SU-DHL-6 (cell line): ENCODE measurements around the gene FAM118A.

Source experiments
- H2AFZ ChIP-seq: fragments of 200-600 bp; sonication (generic); 2 replicates; pipeline ENCODE4 v1.6.1; 2014; ENCODE audit warnings: low read depth, mild to moderate bottlenecking, moderate library complexity, mixed read lengths, antibody characterized with exemption, low read length; ENCODE audit not compliant: severe bottlenecking
- H3F3A ChIP-seq: fragments of 200-600 bp; shearing (Covaris generic); 2 replicates; pipeline ENCODE4 v1.6.0; 2016; ENCODE audit warnings: antibody characterized with exemption, mild to moderate bottlenecking; ENCODE audit not compliant: insufficient read depth
- H3K27ac ChIP-seq: fragments of 200-600 bp; sonication (generic); 2 replicates; pipeline ENCODE4 v1.5.1; 2016; ENCODE audit warnings: low read depth, mild to moderate bottlenecking, low read length, moderate library complexity, mixed read lengths
- H3K27me3 ChIP-seq: fragments of 200-600 bp; sonication (generic), shearing (Covaris generic); 2 replicates; pipeline ENCODE4 v1.6.0; 2014; ENCODE audit warnings: mild to moderate bottlenecking, low read length
- H3K36me3 ChIP-seq: fragments of 200-600 bp; sonication (generic); 2 replicates; pipeline ENCODE4 v1.6.1; 2014; ENCODE audit warnings: mild to moderate bottlenecking, low read length, mixed read lengths
- H3K4me2 ChIP-seq: fragments of 300-600, 200-600 bp; shearing (Covaris generic), sonication (generic); 2 replicates; pipeline ENCODE4 v1.6.0; 2014; ENCODE audit warnings: low read length, low read depth, mild to moderate bottlenecking; ENCODE audit not compliant: poor library complexity, severe bottlenecking
- H3K4me3 ChIP-seq: fragments of 200-600 bp; sonication (generic); 2 replicates; pipeline ENCODE4 v1.5.1; 2014; ENCODE audit warnings: antibody characterized with exemption, low read length, mild to moderate bottlenecking, mixed read lengths; ENCODE audit not compliant: insufficient read depth, poor library complexity, severe bottlenecking
- H3K79me2 ChIP-seq: fragments of 200-600 bp; sonication (generic); 2 replicates; pipeline ENCODE4 v1.6.1; 2014; ENCODE audit warnings: mild to moderate bottlenecking, low read length, moderate library complexity; ENCODE audit not compliant: insufficient read depth
- H3K9ac ChIP-seq: fragments of 200-600 bp; sonication (generic); 2 replicates; pipeline ENCODE4 v1.7.0; 2014; ENCODE audit warnings: mild to moderate bottlenecking, low read length
- H3K9me2 ChIP-seq: fragments of 200-600 bp; sonication (generic); replicated peaks from 2 replicates; pipeline ENCODE4 v1.6.1; 2014; ENCODE audit warnings: low read length; ENCODE audit not compliant: insufficient read depth
- H3K9me3 ChIP-seq: fragments of 200-600 bp; sonication (generic); 2 replicates; pipeline ENCODE4 v1.6.1; 2014; ENCODE audit warnings: low read length, mixed read lengths; ENCODE audit not compliant: insufficient read depth
- H4K20me1 ChIP-seq: fragments of 200-600 bp; sonication (generic); 2 replicates; pipeline ENCODE4 v1.6.1; 2014; ENCODE audit warnings: low read depth, mild to moderate bottlenecking, antibody characterized with exemption, low read length, moderate library complexity, mixed read lengths
- CTCF ChIP-seq: fragments of 200-600 bp; sonication (generic); IDR thresholded peaks from one replicate; pipeline ENCODE4 v1.5.1; 2017; ENCODE audit warnings: antibody characterized with exemption, mild to moderate bottlenecking, low read length, moderate library complexity; ENCODE audit not compliant: insufficient read depth, poor library complexity, severe bottlenecking
- EZH2phosphoT487 ChIP-seq: fragments of 200-600 bp; sonication (generic), shearing (Covaris generic); conservative IDR thresholded peaks from 2 replicates; pipeline ENCODE4 v1.6.1; 2018; ENCODE audit warnings: mild to moderate bottlenecking, antibody characterized with exemption, low read length, moderate library complexity, mixed read lengths

Gene FAM118A

DNA sequence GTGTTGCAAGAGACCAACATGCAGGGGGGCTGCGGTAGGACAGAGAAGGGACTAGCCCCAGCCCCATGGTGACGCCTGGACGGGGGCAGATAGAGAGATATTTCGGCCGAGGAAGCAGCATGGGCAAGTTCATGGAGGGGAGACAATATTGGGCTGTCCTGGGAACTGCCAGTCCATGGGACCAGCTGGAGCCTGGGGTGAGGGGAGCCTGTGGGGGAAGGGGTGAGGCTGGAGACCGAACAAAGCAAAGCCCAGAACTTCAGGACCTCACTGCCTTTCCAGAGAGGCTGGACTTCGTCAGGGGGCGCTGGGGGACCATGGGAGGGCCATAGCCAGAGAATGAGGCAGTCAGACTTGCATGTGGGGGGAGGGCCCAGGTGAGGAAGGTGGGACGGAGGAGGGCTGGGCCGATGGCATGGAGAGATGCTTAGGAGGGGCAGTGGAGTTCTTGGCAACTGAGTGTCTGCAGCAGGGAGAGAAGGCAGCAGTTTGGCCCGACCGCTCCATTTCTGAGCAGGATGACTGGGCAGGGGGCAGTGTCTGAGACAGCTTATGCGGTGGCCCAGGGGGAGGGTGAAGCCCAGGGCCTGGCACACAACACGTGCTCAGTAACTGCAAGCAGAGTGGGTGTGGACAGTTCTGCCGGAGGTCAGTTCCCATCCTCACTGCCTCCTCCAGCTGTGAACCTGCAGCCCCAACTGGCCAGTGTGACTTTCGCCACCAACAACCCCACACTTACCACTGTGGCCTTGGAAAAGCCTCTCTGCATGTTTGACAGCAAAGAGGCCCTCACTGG is 24.3 kb upstream of the FAM118A start:
- Histone ChIP-seq H3K9me3 (no peaks in the 10 kb centered on the region), H3K36me3 (no peaks in the 10 kb centered on the region), H3K4me3 (no peak overlapping the region), H3K27me3 (no peaks in the 10 kb centered on the region), H3K9ac (no peak overlapping the region), H3F3A (no peaks in the 10 kb centered on the region), H4K20me1 (no peaks in the 10 kb centered on the region), H3K9me2 (no peaks in the 10 kb centered on the region), H2AFZ (no peak overlapping the region), H3K4me2 (no peak overlapping the region), H3K27ac (no peak overlapping the region), H3K79me2 (no peaks in the 10 kb centered on the region)
- TF ChIP-seq CTCF (no peak), EZH2phosphoT487 (no peak)

DNA sequence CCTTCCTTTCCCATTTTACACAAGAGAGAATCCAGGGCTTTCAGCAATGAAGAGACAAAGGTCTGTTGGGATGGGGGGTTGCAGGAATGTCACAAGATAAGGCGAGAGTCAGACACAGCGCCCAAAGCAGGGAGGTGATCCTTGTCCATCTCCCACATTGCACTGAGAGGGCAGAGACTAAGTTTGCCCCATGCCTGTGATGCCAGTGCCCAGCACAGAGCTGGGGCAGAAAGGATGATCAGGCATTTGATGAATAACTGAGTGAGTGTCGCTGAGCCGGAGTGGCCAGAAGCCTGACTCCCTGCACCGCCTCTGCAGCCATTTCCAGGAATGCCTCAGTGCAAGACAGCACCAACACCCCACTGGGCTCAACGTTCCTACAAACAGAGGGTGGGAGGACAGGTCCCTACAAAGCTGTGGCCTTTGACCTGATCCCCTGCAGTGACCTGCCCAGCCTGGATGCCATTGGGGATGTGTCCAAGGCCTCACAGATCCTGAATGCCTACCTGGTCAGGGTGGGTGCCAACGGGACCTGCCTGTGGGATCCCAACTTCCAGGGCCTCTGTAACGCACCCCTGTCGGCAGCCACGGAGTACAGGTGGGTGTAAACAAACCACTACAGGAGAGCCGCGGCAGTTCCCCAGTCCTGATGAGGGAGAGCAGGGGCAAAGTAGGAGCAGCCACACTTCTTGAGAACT is 22.7 kb upstream of the FAM118A start:
- Histone ChIP-seq H3K36me3 (no peaks in the 10 kb centered on the region), H3K9me3 (no peaks in the 10 kb centered on the region), H3F3A (no peaks in the 10 kb centered on the region), H3K79me2 (no peaks in the 10 kb centered on the region), H3K27me3 (no peaks in the 10 kb centered on the region), H3K9me2 (no peaks in the 10 kb centered on the region), H3K27ac (no peak overlapping the region), H4K20me1 (no peaks in the 10 kb centered on the region), H2AFZ (no peak overlapping the region), H3K4me2 (no peak overlapping the region), H3K4me3 (no peak overlapping the region), H3K9ac (no peak overlapping the region)
- TF ChIP-seq EZH2phosphoT487 (no peak), CTCF (no peak)

DNA sequence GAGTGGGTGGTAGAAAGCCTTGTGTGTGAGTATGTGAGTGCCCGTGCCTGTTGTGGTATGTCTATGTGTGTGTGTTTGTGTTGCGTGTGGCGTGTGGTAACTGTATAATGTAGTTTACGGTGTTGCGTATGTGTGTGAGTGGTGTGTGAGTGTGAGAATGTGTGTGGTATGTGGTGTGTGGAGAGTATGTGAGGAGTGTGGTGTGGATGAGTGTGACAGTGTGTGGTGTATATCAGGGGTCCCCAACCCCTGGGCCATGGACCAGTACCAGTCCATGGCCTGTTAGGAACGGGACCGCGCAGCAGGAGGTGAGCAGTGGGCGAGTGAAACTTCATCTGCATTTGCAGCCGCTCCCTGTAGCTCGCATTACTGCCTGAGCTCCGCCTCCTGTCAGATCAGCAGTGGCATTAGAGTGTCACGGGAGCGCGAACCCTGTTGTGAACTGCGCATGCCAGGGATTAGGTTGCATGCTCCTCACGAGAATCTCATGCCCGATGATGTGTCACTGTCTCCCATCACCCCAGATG is 19.3 kb upstream of the FAM118A start:
- Histone ChIP-seq H3K9me3 (no peaks in the 10 kb centered on the region), H3K36me3 (no peaks in the 10 kb centered on the region), H3K9me2 (no peaks in the 10 kb centered on the region), H3K4me3 (no peak overlapping the region), H4K20me1 (no peaks in the 10 kb centered on the region), H2AFZ (no peak overlapping the region), H3K79me2 (no peaks in the 10 kb centered on the region), H3F3A (no peaks in the 10 kb centered on the region), H3K27ac (no peak overlapping the region), H3K9ac (no peak overlapping the region), H3K27me3 (no peaks in the 10 kb centered on the region), H3K4me2 (no peak overlapping the region)
- TF ChIP-seq EZH2phosphoT487 = no peak
- TF ChIP-seq CTCF = no peak
